Mesenteric fat pad (tissue), 1 donor: ENCODE measurements around the gene SCN9A. TPM values are rescaled to one million over a fixed set of nuclear protein-coding genes. Genes with fewer than 3 reads are reported as not detected.
"Not testable (repeated sequence)": the region's sequence is repeated elsewhere in the genome, so short reads cannot be mapped to it uniquely, and the experiment has no call there.

ENCODE experiments used
- DNase-seq: peaks from one replicate; pipeline ENCODE4 v3.0.0-alpha.2; 2020; ENCODE audit warnings: low spot score
- total RNA-seq: library from RNA; stranded (reverse); fragmentation: NEBNext Ultra II Directional; extraction: Animal tissue kit (Norgen Biotek cat#: 25700); gene quantifications from one replicate; pipeline ENCODE4 v1.2.1, GENCODE V29; 2021
- donor health status: DM: yes; HTN: yes; CAD: no.

The SCN9A gene
- total RNA-seq, 1 donor from 2014 or later = 5.7 TPM

- DNase-seq = no peak
Measured at GRCh38 chr2:166335284-166335683, 40.5 kb downstream of the SCN9A start.

GRCh38 chr2:166334805-166335204 lies 40.9 kb downstream of the SCN9A start:
- no peak for DNase-seq

- no peak for DNase-seq
Measured at GRCh38 chr2:166333801-166334200, 41.9 kb downstream of the SCN9A start.

GRCh38 chr2:166332106-166332505 lies 43.6 kb downstream of the SCN9A start:
- no peak for DNase-seq

- DNase-seq = no peak
Measured at GRCh38 chr2:166331468-166331867, 44.3 kb downstream of the SCN9A start.

GRCh38 chr2:166329465-166329864 lies 46.3 kb downstream of the SCN9A start:
- no peak for DNase-seq

- no peak for DNase-seq
Measured at GRCh38 chr2:166328147-166328546, 47.6 kb downstream of the SCN9A start.

- DNase-seq = no peak
Measured at GRCh38 chr2:166321076-166321475, 54.7 kb downstream of the SCN9A start.

- DNase-seq = no peak
Measured at GRCh38 chr2:166314022-166314759, 61.6 kb downstream of the SCN9A start.

- DNase-seq = not testable (repeated sequence)
Measured at GRCh38 chr2:166312863-166313262, 62.9 kb downstream of the SCN9A start.

- DNase-seq = no peak
Measured at GRCh38 chr2:166307326-166307725, 68.4 kb downstream of the SCN9A start.

GRCh38 chr2:166304656-166305055 lies 71.1 kb downstream of the SCN9A start:
- no peak for DNase-seq

GRCh38 chr2:166302036-166302435 lies 73.7 kb downstream of the SCN9A start:
- DNase-seq = no peak

- DNase-seq = no peak
Measured at GRCh38 chr2:166297951-166298350, 77.8 kb downstream of the SCN9A start.

GRCh38 chr2:166293984-166294383 lies 81.8 kb downstream of the SCN9A start:
- DNase-seq = no peak

GRCh38 chr2:166285215-166285614 lies 90.5 kb downstream of the SCN9A start:
- no peak for DNase-seq

GRCh38 chr2:166284359-166284758 lies 91.4 kb downstream of the SCN9A start:
- DNase-seq = no peak

GRCh38 chr2:166282154-166282553 lies 93.6 kb downstream of the SCN9A start:
- no peak for DNase-seq

GRCh38 chr2:166278856-166279255 lies 96.9 kb downstream of the SCN9A start:
- DNase-seq = no peak

GRCh38 chr2:166270376-166270775 lies 105.4 kb downstream of the SCN9A start:
- DNase-seq = no peak

- no peak for DNase-seq
Measured at GRCh38 chr2:166269322-166269721, 106.4 kb downstream of the SCN9A start.

GRCh38 chr2:166257859-166258258 lies 117.9 kb downstream of the SCN9A start:
- no peak for DNase-seq

- DNase-seq = no peak
Measured at GRCh38 chr2:166256896-166257295, 118.8 kb downstream of the SCN9A start.

- DNase-seq = no peak
Measured at GRCh38 chr2:166249318-166249717, 126.4 kb downstream of the SCN9A start.
